Activated CD4-positive, CD25-positive, alpha-beta regulatory T cell treated with anti-CD3 and anti-CD28 coated beads, Interleukin-2, amount 50 U/mL, for 24 hours (primary cell): Measurements from ENCODE around the gene MFSD11.
"Not testable (repeated sequence)": the region's sequence is repeated elsewhere in the genome, so short reads cannot be mapped to it uniquely, and the experiment has no call there.

Experiments used
- ATAC-seq, 2 donors: fragments of 150-1000 bp; cut with Tn5 transposase; one replicate each; pipeline ENCODE4 v1.10.0; 2021; ENCODE audit warnings: mild to moderate bottlenecking in 1 of 2, moderate library complexity in 1 of 2

MFSD11 gene

DNA sequence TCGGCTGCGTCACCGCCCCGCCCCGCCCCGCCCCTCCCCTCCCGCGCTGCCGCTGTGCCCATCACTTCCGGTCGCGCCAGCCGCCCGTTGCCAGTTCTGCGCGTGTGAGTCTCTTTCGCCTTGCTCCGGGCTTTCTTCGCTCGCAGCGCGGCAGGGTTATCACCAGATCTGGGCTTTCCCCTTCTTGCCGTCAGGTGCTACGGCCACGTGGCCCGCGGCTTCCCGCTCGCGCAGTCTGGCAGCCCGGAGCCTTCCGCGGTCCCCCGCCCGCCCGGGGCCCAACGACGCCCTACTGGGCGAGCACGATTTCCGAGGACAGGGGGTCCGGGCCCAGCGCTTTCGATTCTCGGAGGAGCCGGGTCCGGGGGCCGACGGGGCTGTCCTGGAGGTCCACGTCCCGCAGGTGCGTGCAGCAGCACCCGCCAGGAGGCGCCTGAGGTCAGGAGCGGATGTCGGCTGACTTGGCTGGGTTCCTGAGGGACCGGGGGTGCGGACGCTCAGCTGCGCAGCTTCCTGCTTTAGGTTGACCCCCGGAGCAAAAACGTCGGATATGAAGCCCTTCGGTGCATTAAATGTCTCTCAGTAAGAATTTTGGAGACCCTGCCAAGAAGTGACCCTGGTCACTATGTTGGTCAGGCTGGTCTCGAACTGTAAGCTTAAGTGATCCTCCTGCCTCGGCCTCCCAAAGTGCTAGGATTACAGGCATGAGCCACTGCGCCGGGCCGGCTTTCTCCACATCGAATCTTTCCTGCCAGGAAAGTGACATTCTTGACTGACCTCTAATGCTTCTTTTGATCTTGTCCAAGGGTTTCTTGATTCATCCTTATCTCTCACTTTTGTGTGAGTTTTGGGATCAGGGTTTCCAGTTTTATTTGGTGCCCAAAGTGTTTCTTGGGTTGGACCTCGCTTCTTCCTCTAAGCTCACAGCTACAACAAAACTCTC lies 10.9 kb upstream of the MFSD11 start, which contains the start of gene METTL23:
Gene METTL23, plus strand, starts transcription at position 64 of the 943 bp plus-strand sequence. CDS start 2,872 bp downstream, outside the sequence.
- peak; percentile 53 to 54 for ATAC-seq

DNA sequence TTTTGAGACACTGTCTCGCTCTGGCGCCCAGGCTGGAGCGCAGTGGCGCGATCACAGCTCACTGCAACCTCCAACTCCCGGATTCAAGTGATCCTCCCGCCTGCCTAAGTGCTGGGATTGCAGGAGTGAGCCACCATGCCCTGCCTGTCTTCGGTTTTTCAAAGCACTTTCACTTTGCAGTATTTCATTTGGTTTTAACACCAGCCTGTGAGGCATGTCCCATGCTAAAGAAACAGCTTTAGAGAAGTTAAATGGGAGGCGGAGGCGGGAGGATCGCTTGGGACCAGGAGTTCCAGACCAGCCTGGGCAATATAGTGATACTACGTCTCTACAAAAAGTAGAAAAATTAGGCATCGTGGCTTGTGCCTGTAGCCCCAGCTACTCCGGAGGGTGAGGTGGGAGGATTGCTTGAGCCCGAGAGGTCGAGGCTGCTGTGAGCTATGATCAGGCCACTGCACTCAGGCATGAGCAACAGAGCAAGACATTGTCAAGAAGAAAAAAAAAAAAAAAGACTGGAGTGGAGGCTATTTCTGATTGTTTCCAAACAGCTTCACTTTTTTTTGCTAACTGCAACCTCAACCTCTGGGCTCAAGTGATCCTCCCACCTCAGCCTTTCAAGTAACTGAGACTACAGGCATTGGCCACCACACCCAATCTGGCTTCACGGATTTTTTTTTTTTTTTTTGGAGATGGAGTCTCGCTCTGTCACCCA lies 10.0 kb upstream of the MFSD11 start:
- no peak for ATAC-seq

- not testable (repeated sequence) for ATAC-seq
These were observed 5.9 kb upstream of the MFSD11 start for GRCh38 chr17:76731800-76732733.

DNA sequence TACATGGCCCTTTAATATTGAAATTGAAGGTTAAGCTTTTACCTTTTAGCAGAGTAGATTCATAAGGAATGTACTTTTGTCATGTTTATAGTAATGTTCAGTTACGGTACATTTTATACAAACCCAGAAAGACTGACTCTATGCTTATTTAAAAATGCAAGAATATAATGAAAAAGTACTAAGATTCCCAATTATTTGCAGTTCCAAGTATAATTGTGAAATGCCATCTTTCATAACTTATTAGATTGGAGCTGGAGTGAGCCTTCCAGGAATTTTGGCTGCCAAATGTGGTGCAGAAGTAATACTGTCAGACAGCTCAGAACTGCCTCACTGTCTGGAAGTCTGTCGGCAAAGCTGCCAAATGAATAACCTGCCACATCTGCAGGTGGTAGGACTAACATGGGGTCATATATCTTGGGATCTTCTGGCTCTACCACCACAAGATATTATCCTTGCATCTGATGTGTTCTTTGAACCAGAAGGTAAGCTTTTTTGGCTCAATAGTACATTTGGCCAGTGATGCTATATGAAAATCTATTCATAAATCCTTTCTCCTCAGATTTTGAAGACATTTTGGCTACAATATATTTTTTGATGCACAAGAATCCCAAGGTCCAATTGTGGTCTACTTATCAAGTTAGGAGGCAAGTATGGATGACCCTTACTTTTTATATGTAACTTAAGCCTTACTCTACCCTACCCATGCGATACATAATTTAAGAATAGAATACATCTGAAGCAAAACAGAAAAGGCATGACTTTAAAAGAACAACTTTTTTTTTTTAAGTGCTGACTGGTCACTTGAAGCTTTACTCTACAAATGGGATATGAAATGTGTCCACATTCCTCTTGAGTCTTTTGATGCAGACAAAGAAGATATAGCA lies 4.9 kb upstream of the MFSD11 start:
- ATAC-seq = no peak

DNA sequence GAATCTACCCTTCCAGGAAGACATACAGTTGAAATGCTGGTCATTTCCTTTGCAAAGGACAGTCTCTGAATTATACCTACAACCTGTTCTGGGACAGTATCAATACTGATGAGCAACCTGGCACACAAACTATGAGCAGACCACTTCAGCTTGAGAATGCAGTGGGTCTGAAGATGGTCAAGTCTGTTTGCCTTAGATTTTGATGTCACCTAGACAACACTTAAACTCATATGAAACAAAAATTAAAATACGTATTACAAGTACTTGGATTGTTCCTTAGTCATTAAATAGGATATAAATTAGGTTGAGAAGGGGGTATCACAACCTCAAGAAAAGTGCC lies 4.3 kb upstream of the MFSD11 start:
- ATAC-seq = no peak

DNA sequence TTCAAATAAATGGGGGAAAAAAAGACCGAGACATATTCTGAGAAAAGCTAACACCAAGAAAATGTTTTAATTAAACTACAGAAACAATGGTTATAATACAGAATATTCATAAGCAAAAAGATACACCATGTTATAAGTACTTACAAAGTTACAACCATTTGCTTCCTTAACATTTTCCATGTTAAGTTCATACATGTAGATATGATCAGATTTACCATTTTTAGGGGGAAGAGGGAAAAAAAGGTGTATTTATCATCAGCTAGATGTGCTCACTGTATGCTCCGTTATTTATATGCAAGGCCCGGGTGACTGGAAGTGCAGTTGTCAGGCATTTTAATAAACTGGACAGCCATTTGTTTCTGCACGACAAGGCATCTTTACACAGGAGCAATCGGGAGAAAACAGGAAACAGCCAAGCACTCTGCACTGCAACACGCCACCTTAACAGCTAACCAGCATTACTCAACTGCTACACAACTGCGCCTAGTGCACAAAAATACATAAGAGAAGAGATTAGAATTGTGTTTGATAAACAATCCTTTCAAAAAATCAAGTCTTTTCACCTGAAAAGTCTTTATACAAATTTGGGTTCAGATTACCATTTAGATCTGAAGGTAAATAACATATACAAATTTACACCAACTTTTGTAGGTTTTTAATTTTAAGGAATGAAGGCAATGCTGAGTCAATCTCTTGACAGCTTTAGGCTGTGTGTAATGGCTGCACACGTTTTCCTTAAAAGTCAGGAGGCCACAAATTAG lies 3.7 kb upstream of the MFSD11 start:
- no peak for ATAC-seq

DNA sequence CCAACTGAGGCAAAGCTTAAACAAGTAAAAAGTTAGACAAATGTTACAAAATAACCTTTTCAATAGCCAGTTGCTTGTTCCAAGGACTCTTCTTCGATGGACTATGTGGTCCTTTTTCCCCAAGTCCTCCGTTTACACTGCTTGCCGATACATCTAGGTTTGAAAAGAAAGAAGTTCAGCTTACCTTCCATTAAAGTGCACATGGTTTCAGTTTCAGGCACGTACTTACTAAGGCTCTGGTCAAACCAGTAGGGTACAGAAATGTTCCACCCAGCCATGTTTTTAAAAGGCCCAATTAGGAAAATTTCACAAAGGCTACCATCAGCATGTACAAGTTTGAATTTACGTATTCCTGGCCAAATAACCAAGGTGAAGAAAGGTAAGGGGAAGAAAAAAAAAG lies 2.9 kb upstream of the MFSD11 start:
- ATAC-seq = no peak

GRCh38 chr17:76735586-76736348 lies 2.2 kb upstream of the MFSD11 start:
- no peak for ATAC-seq

DNA sequence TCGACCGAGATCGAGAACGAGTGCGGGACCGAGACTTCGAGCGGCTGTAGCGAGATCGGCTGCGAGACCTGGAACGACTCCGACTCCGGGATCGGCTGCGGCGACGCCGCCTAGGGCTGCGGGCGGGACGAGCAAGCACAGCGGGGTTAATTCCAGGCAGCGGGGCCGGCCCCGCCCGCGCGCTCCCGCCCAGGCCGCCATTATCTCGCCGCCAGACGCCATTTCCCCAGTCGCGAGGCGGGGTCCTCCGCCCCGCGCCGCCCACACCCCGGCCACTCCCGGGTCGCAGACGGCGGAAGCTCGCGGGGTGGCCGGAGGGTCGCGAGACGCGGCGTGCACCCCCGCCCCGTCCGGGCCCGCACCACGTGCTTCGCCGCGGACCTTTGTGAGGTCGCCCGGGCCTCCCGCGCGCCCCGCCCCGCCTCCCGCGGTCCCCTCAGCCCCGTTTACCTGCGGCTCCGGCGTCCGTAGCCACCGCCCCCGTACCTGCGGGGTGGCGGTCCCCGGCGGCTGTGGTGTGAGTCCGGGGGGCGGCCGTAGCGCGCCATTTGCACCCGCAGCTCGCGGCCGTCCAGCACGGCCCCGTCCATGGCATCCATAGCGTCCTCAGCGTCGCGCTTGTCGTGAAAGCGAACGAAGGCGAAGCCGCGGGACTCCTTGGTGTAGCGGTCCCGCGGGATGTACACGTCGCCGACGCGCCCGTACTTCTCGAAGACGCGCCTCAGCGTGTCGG lies 1.4 kb upstream of the MFSD11 start:
- ATAC-seq = peak; percentile 2 to 9

GRCh38 chr17:76737082-76737675 lies 740 bp upstream of the MFSD11 start, which contains the start of gene SRSF2:
Gene SRSF2 (minus strand): TSS chr17:76737331. CDS start chr17:76737160, 171 bp downstream.
- ATAC-seq = peak; percentile 71 to 76

GRCh38 chr17:76738468-76738850 lies 540 bp downstream of the MFSD11 start:
- ATAC-seq = no peak

DNA sequence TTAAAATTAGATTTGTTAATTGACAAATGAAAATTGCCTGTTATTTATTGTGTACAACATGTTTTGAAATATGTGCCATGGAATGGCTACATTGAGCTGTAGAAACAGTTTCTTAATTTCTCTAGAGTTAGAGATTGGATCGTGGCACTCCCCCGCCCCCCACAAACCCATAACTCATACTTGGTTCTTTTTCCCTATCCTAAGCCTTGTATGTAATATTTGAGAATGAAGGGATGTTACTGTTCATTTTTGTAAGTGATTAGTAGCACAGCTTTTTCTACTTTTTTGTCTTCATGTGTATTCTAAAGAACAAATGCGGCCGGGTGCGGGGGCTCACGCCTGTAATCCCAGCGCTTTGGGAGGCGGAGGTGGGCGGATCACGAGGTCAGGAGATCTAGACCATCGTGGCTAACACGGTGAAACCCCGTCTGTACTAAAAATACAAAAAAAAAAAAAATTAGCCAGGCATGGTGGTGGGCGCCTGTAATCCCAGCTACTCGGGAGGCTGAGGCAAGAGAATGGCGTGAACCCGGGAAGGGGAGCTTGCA lies 1.7 kb downstream of the MFSD11 start:
- not testable (repeated sequence) for ATAC-seq

DNA sequence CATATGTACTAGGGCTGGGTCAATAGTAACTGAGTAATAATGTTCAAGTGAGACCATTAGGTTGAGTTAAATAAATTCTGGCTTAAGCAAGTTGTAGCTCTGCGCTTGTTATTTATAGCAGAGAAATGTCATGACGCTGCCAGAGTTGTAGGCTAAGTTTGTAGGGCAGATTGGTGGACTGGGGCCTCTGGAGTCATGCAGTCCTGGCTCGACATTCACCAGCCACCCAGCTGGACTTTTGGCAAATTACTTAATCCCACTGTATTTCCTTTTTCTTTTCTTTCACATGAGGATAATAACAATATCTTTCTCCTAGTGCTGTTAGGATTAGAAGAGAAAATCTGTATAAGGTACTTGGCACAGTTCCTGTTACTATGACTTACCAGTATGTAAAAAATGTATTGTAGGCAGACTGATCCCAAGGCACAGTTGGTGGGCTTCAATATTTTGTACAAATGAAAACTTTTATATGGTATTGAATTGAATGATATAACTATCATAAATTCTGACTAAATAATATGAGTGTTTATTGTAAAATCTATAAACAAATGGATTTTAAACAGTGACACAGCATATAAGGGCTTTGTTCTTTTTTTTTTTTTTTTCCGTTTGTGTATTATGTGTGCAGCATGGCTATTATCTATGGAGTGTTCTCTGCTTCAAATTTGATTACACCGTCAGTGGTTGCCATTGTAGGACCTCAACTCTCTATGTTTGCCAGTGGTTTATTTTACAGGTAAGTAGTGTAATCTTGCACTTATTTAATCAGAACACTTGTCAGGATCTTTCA lies 2.6 kb downstream of the MFSD11 start:
- ATAC-seq = no peak

DNA sequence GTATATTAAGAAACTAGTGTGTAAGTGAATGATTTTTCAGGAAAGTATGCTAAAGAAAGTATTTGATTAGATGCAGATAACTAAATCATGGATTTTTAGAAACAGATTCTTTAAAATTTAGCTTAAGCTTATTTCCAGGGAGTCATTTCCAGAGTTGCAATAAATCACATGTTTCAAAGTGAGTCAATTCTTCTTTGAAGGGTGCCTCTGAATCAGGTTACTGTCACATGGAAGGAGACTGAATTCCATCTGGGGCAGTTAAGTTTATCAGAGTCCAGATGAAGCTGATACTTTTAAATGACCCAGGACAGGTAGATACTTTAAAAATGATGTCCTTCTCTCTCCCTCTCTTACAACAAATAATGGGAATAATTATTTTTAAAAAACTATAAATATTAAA lies 5.0 kb downstream of the MFSD11 start:
- ATAC-seq = no peak

DNA sequence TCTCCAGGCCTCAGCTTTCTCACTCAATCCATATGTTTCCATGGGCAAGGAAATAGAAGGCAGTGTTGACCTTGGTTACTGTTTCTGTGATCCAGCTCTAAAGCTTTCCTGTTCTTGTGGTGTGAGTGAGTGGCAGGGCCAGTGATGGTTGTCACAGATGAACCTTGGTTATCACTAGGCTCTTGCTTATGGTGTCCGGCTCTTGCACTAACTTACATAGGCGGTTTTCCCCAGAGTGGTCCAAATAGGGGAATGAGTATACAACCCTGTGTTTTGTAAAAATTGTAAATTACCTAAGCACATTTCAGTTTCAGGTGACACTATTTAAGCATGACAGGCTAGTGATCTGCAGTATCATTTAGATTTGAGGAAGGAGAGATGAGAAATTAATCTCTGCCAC lies 6.8 kb downstream of the MFSD11 start:
- no peak for ATAC-seq

GRCh38 chr17:76745785-76746184 lies 7.9 kb downstream of the MFSD11 start:
- ATAC-seq = peak; percentile 58 to 68

DNA sequence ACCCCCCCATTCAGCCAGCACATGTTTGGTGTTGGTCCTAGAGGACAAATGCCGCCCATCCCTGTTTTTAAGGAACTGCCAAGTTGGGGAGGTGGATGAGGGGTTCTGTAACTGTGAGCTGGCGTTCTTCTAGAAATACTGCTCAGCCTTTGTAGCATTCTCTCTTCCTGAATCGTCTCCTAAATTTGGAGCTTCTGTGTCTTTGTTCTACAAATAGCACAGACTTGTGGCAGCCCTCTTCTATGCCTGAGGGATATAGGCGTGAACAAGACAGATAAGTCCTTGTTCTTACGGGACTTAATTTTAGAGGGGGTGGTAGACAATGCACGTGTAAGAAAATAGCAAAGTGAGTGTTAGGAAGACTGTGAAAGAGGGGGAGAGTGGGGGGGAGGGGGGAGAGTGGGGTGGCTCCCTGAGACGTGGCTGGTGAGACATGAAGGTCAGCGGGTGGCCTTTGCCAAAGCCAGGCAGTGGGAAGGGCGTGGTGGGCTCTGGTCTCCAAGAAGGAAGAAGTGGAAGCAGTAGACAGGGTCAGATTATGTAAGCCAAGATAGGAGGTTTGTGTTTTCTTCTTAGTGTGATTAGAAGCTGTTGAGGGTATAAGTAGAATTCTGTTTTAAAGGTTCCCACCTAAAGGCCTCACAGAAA lies 9.9 kb downstream of the MFSD11 start:
- no peak for ATAC-seq
